CD14-positive monocyte (primary cell): Measurements from ENCODE around the gene OTULIN. TPM values are rescaled to one million over a fixed set of nuclear protein-coding genes. Genes with fewer than 3 reads are reported as not detected.
A peak's percentile ranks its signal among the peaks of the same experiment; 100 is the strongest.

ENCODE experiments used
- DNase-seq, 3 donors: peaks; one replicate each; pipeline ENCODE4 v3.0.0-alpha.2; 2011 to 2022
- H2AFZ ChIP-seq: 2 replicates; pipeline ENCODE4 v1.6.0; 2012; ENCODE audit warnings: mild to moderate bottlenecking, low read depth, low read length, inconsistent platforms; ENCODE audit not compliant: insufficient read depth, poor library complexity, severe bottlenecking
- H3K27ac ChIP-seq, 2 donors: 1 replicate in 1 of 2; 2 replicates in 1 of 2; pipeline ENCODE4 v1.5.1; 2012 to 2013; ENCODE audit warnings: low read length in 2 of 2, control low read depth in 1 of 2, inconsistent platforms in 1 of 2, low read depth in 1 of 2, mild to moderate bottlenecking in 1 of 2
- H3K27me3 ChIP-seq, 2 donors: one replicate each; pipeline versions ENCODE4 v1.6.0 to v1.6.1; 2011 to 2013; ENCODE audit warnings: low read length in 2 of 2; ENCODE audit not compliant: control insufficient read depth in 2 of 2, insufficient read depth in 2 of 2
- H3K36me3 ChIP-seq, 2 donors: replicated peaks in 1 of 2; 1 replicate in 1 of 2; 2 replicates in 1 of 2; pipeline versions ENCODE4 v1.5.1 to v1.6.1; 2012 to 2013; ENCODE audit warnings: low read length in 2 of 2, control low read depth in 1 of 2, inconsistent platforms in 1 of 2, mild to moderate bottlenecking in 1 of 2; ENCODE audit not compliant: insufficient read depth in 2 of 2, control insufficient read depth in 1 of 2
- H3K4me1 ChIP-seq, 2 donors: 1 replicate in 1 of 2; 2 replicates in 1 of 2; pipeline versions ENCODE4 v1.5.1 to v1.6.1; 2012 to 2013; ENCODE audit warnings: low read length in 2 of 2, control low read depth in 1 of 2, inconsistent platforms in 1 of 2, mild to moderate bottlenecking in 1 of 2, moderate library complexity in 1 of 2; ENCODE audit not compliant: insufficient read depth in 2 of 2, control insufficient read depth in 1 of 2
- H3K4me2 ChIP-seq: replicated peaks from 2 replicates; pipeline ENCODE3; 2012; ENCODE audit warnings: low read length, moderate library complexity, mild to moderate bottlenecking; ENCODE audit not compliant: poor library complexity, severe bottlenecking; ENCODE audit errors: extremely low read depth
- H3K4me3 ChIP-seq, 3 experiments: fragments of 200-600 bp in 1 of 3; sonication (generic) in 1 of 3; replicated peaks in 1 of 3; 1 replicate in 2 of 3; 2 replicates in 1 of 3; pipeline ENCODE4 v1.5.1; 2011 to 2013; ENCODE audit warnings: low read length in 3 of 3, mild to moderate bottlenecking in 3 of 3, control low read depth in 2 of 3, low read depth in 2 of 3, inconsistent platforms in 1 of 3, moderate library complexity in 1 of 3
- H3K79me2 ChIP-seq: 2 replicates; pipeline ENCODE4 v1.6.0; 2012; ENCODE audit warnings: mild to moderate bottlenecking, control low read depth, inconsistent platforms, low read length, moderate library complexity; ENCODE audit not compliant: insufficient read depth
- H3K9ac ChIP-seq: 2 replicates; pipeline ENCODE4 v1.6.0; 2017; ENCODE audit warnings: low read length, mild to moderate bottlenecking; ENCODE audit not compliant: insufficient read depth, poor library complexity, severe bottlenecking
- H3K9me3 ChIP-seq, 2 donors: replicated peaks in 1 of 2; 1 replicate in 1 of 2; 2 replicates in 1 of 2; pipeline versions ENCODE4 v1.5.1 to v1.6.1; 2012 to 2013; ENCODE audit warnings: low read length in 2 of 2, control low read depth in 1 of 2; ENCODE audit not compliant: control insufficient read depth in 1 of 2, insufficient read depth in 1 of 2
- H4K20me1 ChIP-seq: 2 replicates; pipeline ENCODE4 v1.6.0; 2012; ENCODE audit warnings: mild to moderate bottlenecking, low read length, control low read depth, moderate library complexity; ENCODE audit not compliant: insufficient read depth
- H3K27ac Mint-ChIP-seq, 7 donors: one replicate each; pipeline ENCODE4 v1.8.0; 2020; ENCODE audit warnings: mild to moderate bottlenecking in 7 of 7, mixed read lengths in 7 of 7, moderate library complexity in 6 of 7, inconsistent platforms in 2 of 7
- H3K27me3 Mint-ChIP-seq, 3 donors: one replicate each; pipeline ENCODE4 v1.8.0; 2021 to 2022; ENCODE audit warnings: low read depth in 3 of 3, mild to moderate bottlenecking in 3 of 3, mixed read lengths in 3 of 3, moderate library complexity in 3 of 3, inconsistent platforms in 1 of 3
- H3K36me3 Mint-ChIP-seq, 2 donors: one replicate each; pipeline ENCODE4 v1.8.0; 2020; ENCODE audit warnings: mixed read lengths in 2 of 2, inconsistent platforms in 1 of 2, mild to moderate bottlenecking in 1 of 2
- H3K4me1 Mint-ChIP-seq: one replicate; pipeline ENCODE4 v1.8.0; 2020; ENCODE audit warnings: mild to moderate bottlenecking, mixed read lengths
- H3K4me3 Mint-ChIP-seq, 2 donors: one replicate each; pipeline ENCODE4 v1.8.0; 2020; ENCODE audit warnings: mild to moderate bottlenecking in 2 of 2, mixed read lengths in 2 of 2, moderate library complexity in 1 of 2
- H3K9me3 Mint-ChIP-seq, 7 donors: one replicate each; pipeline ENCODE4 v1.8.0; 2020 to 2022; ENCODE audit warnings: mixed read lengths in 7 of 7, mild to moderate bottlenecking in 6 of 7, moderate library complexity in 6 of 7, inconsistent platforms in 2 of 7
- CTCF ChIP-seq: fragments of 200-600 bp; IDR thresholded peaks from one replicate; pipeline ENCODE4 v1.8.0; 2022; ENCODE audit warnings: antibody characterized with exemption, mild to moderate bottlenecking
- WGBS: methylation state at CpG from one replicate; pipeline ENCODE4 v1.1.5; 2013; ENCODE audit warnings: missing lambda C conversion rate; ENCODE audit not compliant: insufficient coverage; 5-methylcytosine and 5-hydroxymethylcytosine counted together
- intact Hi-C, 2 donors: fragments of 100-400 bp; cut with micrococcal nuclease; formaldehyde crosslinking; loops; one replicate each; pipeline versions ENCODE4 v1.15.0 to v1.15.1; 2023
- polyA plus RNA-seq, 3 donors: library from polyadenylated mRNA; depleted of rRNA in 1 of 3; unstranded in 2 of 3; stranded (reverse) in 1 of 3; fragments of 300-500 nt in 2 of 3; fragments of >200 nt in 1 of 3; fragmentation: Illumina TruSeq in 2 of 3; gene quantifications; 1 replicate in 2 of 3; 2 replicates in 1 of 3; pipeline ENCODE4 v1.2.3, GENCODE V29; 2012 to 2021

Gene OTULIN
- polyA plus RNA-seq, 3 donors, result 13.7 to 14.2 (median 14.0) TPM

DNA sequence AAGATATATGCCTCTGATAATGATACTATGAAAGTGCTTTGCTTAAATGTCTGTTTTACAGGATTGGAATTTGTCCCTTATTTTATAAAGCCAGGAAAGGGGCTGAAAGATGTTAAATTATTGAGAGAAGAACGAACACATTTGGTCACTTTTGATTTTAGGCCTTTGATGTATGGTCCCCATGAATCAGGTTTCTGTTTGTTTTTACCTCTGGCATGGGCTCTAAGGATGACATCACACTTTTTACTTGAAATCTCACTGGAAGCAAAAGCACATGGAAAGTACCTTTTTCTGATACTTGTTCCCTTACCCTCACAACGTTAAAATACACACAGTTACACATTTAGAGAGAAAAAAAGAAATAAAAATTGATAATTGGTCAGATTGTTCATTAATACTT lies 6.9 kb downstream of the OTULIN start:
- Histone ChIP-seq H3K9ac (no peak overlapping the region), H4K20me1 (peaks cover 100% of the 10 kb centered on the region), H3K27ac (peak overlapping the region in 1 of 2 donors; percentile 52), H3K36me3 (peaks cover 4 to 34% of the 10 kb centered on the region in 2 donors), H3K4me1 (peaks cover 44 to 52% of the 10 kb centered on the region in 2 donors), H3K4me2 (peak overlapping the region; percentile 27), H3K79me2 (peaks cover 95% of the 10 kb centered on the region), H2AFZ (no peak overlapping the region), H3K9me3 (no peaks in the 10 kb centered on the region), H3K4me3 (no peak overlapping the region), H3K27me3 (no peaks in the 10 kb centered on the region)
- H3K4me3 Mint-ChIP-seq, result no peak overlapping the region
- H3K36me3 Mint-ChIP-seq, result peaks cover 31 to 45% of the 10 kb centered on the region in 2 donors
- H3K9me3 Mint-ChIP-seq, result peaks cover 0 to 3% (median 0%) of the 10 kb centered on the region in 7 donors
- H3K27me3 Mint-ChIP-seq, result peaks cover 0 to 2% (median 0%) of the 10 kb centered on the region in 3 donors
- TF ChIP-seq CTCF, result no peak
- H3K27ac Mint-ChIP-seq, result peak overlapping the region in 3 of 7 donors; percentile 24 to 81 (median 47)
- no CpG with 5 or more reads among the region's 2 CpGs for WGBS
- H3K4me1 Mint-ChIP-seq, result peaks cover 72% of the 10 kb centered on the region
- DNase-seq, result peak in 1 of 3 donors; percentile 28
- intact Hi-C loops, result no loop called here

GRCh38 chr5:14672082-14672481 lies 7.6 kb downstream of the OTULIN start:
- H3K27me3 ChIP-seq, result no peaks in the 10 kb centered on the region
- peaks cover 4 to 32% of the 10 kb centered on the region in 2 donors for H3K36me3 ChIP-seq
- H3K27me3 Mint-ChIP-seq, result peaks cover 0 to 2% (median 0%) of the 10 kb centered on the region in 3 donors
- no peak overlapping the region for H3K4me3 ChIP-seq
- H3K4me2 ChIP-seq, result peak overlapping the region; percentile 10
- H3K9me3 ChIP-seq, result no peaks in the 10 kb centered on the region
- H3K9me3 Mint-ChIP-seq, result peaks cover 0 to 3% (median 0%) of the 10 kb centered on the region in 7 donors
- H3K9ac ChIP-seq, result no peak overlapping the region
- no peak for TF ChIP-seq CTCF
- H3K4me1 Mint-ChIP-seq, result peaks cover 72% of the 10 kb centered on the region
- no peak overlapping the region for H2AFZ ChIP-seq
- peaks cover 47 to 53% of the 10 kb centered on the region in 2 donors for H3K4me1 ChIP-seq
- H3K27ac Mint-ChIP-seq, result peak overlapping the region; percentile 1 to 72 (median 24)
- H3K4me3 Mint-ChIP-seq, result peak overlapping the region; percentile 1 to 17
- intact Hi-C loops, result no loop called here
- DNase-seq, result peak in 2 of 3 donors; percentile 34 to 35
- peaks cover 95% of the 10 kb centered on the region for H3K79me2 ChIP-seq
- peak overlapping the region in 1 of 2 donors; percentile 44 for H3K27ac ChIP-seq
- peaks cover 100% of the 10 kb centered on the region for H4K20me1 ChIP-seq
- peaks cover 31 to 48% of the 10 kb centered on the region in 2 donors for H3K36me3 Mint-ChIP-seq
- 55% methylated on average over 4 of the region's 4 CpGs for WGBS
